Panc1 (cell line): ENCODE results near the gene KAT7. TPM values are rescaled to one million over a fixed set of nuclear protein-coding genes. Genes with fewer than 3 reads are reported as not detected.
A peak's percentile ranks its signal among the peaks of the same experiment; 100 is the strongest.

ENCODE experiments used
- ATAC-seq: fragments of 200-7000 bp; cut with Tn5 transposase; 2 replicates; pipeline ENCODE4 v1.9.1; 2020; ENCODE audit warnings: mild to moderate bottlenecking, moderate library complexity
- BruUV-seq: library from RNA; stranded (reverse); fragments of 400-500 nt; replicated peaks from 2 replicates; lab custom pipeline; 2021; lab: Mats Ljungman, UMichigan
- CTCF ChIA-PET: fragments of 300-600 bp; sonication (Branson Sonifier 250); formaldehyde crosslinking; loops from one replicate; lab custom pipeline; 2022; ENCODE audit warnings: antibody characterized with exemption; lab: Charles Lee
- POLR2A ChIA-PET: fragments of 300-600 bp; sonication (Branson Sonifier 250); formaldehyde crosslinking; loops from one replicate; lab custom pipeline; 2022; ENCODE audit warnings: antibody characterized with exemption; lab: Charles Lee
- DNase-seq: peaks from one replicate; pipeline ENCODE4 v3.0.0-alpha.2; 2010; ENCODE audit warnings: low read depth, low spot score
- H3K27ac ChIP-seq: 2 replicates; pipeline ENCODE4 v1.5.1; 2011; ENCODE audit warnings: mild to moderate bottlenecking, low read length, inconsistent platforms
- H3K27me3 ChIP-seq: fragments of 200-500 bp; sonication (Bioruptor generic); 2 replicates; pipeline ENCODE4 v1.6.0; 2014; ENCODE audit warnings: low read length, inconsistent platforms; ENCODE audit not compliant: control insufficient read depth, insufficient read depth
- H3K36me3 ChIP-seq: fragments of 200-500 bp; sonication (Bioruptor generic); 2 replicates; pipeline ENCODE4 v1.5.1; 2014; ENCODE audit warnings: inconsistent platforms, mild to moderate bottlenecking, low read length, moderate library complexity; ENCODE audit not compliant: control insufficient read depth, insufficient read depth
- H3K4me1 ChIP-seq: 2 replicates; pipeline ENCODE4 v1.5.1; 2011; ENCODE audit warnings: inconsistent platforms, mild to moderate bottlenecking, low read length, moderate library complexity; ENCODE audit not compliant: control insufficient read depth, insufficient read depth
- H3K4me3 ChIP-seq, 2 experiments: 2 replicates each; pipeline ENCODE4 v1.5.1; 2011 to 2012; ENCODE audit warnings: low read depth in 2 of 2, low read length in 2 of 2, mild to moderate bottlenecking in 2 of 2, inconsistent platforms in 1 of 2, moderate library complexity in 1 of 2
- H3K9me3 ChIP-seq: fragments of 200-500 bp; sonication (Bioruptor generic); 2 replicates; pipeline ENCODE4 v1.5.1; 2014; ENCODE audit warnings: low read depth, mild to moderate bottlenecking, inconsistent platforms, low read length, moderate library complexity; ENCODE audit not compliant: control insufficient read depth, insufficient read depth
- POLR2AphosphoS5 ChIP-seq: IDR thresholded peaks from 2 replicates; pipeline ENCODE4 v1.6.1; 2012; ENCODE audit warnings: mild to moderate bottlenecking, low read depth, low read length, moderate library complexity
- SIN3A ChIP-seq: IDR thresholded peaks from 2 replicates; pipeline ENCODE4 v1.6.1; 2012; ENCODE audit warnings: low read depth, mild to moderate bottlenecking, low read length, moderate library complexity, borderline replicate concordance; ENCODE audit not compliant: insufficient read depth
- TCF7L2 ChIP-seq: IDR thresholded peaks from 2 replicates; pipeline ENCODE4 v1.6.1; 2011; ENCODE audit warnings: mild to moderate bottlenecking, low read depth, low read length, inconsistent platforms
- in situ Hi-C: cut with HindIII; loops from 2 replicates; pipeline ENCODE4 v1.10.0; 2016; ENCODE audit warnings: low sequenced_read_pairs, low pct_unique_long_range_greater_than_20kb
- intact Hi-C: fragments of 100-400 bp; cut with micrococcal nuclease; formaldehyde crosslinking; loops from one replicate; pipeline ENCODE4 v1.10.0; 2022; ENCODE audit not compliant: unreplicated experiment
- total RNA-seq: library from RNA; stranded (reverse); gene quantifications from one replicate; pipeline ENCODE4 v1.2.1, GENCODE V29; 2021; ENCODE audit not compliant: unreplicated experiment
- TF ChIP-seq, protein P1 (sequence below), 2 experiments: IDR thresholded peaks; 2 replicates each; pipeline ENCODE4 v1.6.1; 2011 to 2012; ENCODE audit warnings: low read depth in 2 of 2, control low read depth in 1 of 2, low read length in 1 of 2, mild to moderate bottlenecking in 1 of 2, moderate library complexity in 1 of 2; ENCODE audit not compliant: insufficient read depth in 1 of 2
- TF ChIP-seq, protein P2 (sequence below): fragments of 450-650 bp; IDR thresholded peaks from 2 replicates; pipeline ENCODE4 v1.5.1; 2017; ENCODE audit warnings: mild to moderate bottlenecking

Gene KAT7
- total RNA-seq, 1 experiment from 2014 or later: 69.0 TPM

DNA sequence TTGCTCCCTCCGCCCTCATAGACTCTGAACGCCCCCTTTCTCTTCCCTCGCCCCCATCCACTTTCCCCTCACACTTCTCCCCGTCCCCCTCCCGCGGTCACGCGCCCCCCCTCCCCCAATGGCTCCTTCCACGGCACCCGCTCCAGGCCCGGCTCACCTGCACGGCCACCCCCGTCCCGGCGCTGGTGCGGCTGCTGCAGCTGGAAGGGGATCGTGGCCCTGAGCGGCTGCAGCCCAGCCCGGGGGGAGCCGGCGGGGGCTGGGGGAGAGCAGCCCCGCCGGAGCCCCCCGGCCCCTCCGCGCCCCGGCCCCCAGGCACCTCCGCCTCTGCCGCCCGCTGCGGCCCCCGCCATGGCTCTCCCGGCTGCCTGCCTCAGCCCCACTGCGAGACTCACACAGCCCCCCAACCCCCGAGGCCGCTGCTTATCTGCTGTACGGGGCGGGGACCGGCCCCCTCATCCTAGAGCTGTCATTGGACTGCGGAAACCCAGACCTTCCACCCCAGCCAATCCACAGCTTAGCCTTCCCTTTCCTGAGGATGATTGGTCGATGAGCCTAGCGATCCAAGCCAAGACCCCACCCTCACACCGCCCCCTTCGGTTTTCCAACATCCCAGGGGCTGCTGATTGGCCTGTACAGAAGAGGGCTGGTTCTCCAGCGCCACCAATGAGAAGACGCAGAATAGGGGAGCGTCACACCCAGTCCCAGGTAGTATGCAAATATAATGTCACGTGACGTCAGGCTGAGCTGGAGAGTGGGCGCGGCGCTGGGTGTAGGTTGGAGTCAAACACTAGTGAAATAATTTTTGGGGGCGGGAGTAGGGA is 24.5 kb upstream of the KAT7 start, which contains the start of gene FAM117A:
Gene FAM117A, minus strand, starts transcription at position 397 of the 824 bp plus-strand sequence. Its CDS starts 44 bp downstream, at position 353.
- ATAC-seq (peak; percentile 98), DNase-seq (peak; percentile 67)
- intact Hi-C loops: no loop called here
- TF ChIP-seq TCF7L2 (no peak), SIN3A (no peak), POLR2AphosphoS5 (no peak)
- TF ChIP-seq, protein P1, sequence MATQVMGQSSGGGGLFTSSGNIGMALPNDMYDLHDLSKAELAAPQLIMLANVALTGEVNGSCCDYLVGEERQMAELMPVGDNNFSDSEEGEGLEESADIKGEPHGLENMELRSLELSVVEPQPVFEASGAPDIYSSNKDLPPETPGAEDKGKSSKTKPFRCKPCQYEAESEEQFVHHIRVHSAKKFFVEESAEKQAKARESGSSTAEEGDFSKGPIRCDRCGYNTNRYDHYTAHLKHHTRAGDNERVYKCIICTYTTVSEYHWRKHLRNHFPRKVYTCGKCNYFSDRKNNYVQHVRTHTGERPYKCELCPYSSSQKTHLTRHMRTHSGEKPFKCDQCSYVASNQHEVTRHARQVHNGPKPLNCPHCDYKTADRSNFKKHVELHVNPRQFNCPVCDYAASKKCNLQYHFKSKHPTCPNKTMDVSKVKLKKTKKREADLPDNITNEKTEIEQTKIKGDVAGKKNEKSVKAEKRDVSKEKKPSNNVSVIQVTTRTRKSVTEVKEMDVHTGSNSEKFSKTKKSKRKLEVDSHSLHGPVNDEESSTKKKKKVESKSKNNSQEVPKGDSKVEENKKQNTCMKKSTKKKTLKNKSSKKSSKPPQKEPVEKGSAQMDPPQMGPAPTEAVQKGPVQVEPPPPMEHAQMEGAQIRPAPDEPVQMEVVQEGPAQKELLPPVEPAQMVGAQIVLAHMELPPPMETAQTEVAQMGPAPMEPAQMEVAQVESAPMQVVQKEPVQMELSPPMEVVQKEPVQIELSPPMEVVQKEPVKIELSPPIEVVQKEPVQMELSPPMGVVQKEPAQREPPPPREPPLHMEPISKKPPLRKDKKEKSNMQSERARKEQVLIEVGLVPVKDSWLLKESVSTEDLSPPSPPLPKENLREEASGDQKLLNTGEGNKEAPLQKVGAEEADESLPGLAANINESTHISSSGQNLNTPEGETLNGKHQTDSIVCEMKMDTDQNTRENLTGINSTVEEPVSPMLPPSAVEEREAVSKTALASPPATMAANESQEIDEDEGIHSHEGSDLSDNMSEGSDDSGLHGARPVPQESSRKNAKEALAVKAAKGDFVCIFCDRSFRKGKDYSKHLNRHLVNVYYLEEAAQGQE (IDR thresholded peaks at IDR 0.05; ENCODE audit: insufficient read depth in 1 of 2, low read depth in 2 of 2, low read length in 1 of 2): no peak
- TF ChIP-seq, protein P2, sequence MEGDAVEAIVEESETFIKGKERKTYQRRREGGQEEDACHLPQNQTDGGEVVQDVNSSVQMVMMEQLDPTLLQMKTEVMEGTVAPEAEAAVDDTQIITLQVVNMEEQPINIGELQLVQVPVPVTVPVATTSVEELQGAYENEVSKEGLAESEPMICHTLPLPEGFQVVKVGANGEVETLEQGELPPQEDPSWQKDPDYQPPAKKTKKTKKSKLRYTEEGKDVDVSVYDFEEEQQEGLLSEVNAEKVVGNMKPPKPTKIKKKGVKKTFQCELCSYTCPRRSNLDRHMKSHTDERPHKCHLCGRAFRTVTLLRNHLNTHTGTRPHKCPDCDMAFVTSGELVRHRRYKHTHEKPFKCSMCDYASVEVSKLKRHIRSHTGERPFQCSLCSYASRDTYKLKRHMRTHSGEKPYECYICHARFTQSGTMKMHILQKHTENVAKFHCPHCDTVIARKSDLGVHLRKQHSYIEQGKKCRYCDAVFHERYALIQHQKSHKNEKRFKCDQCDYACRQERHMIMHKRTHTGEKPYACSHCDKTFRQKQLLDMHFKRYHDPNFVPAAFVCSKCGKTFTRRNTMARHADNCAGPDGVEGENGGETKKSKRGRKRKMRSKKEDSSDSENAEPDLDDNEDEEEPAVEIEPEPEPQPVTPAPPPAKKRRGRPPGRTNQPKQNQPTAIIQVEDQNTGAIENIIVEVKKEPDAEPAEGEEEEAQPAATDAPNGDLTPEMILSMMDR: no peak
- peak within 1 kb of the TSS; percentile 64 to 69 for H3K4me3 ChIP-seq
- in situ Hi-C loops: no loop called here
- H3K36me3 ChIP-seq: peaks cover 3% of the 10 kb centered on the region; the same call in 1 of the 2 replicates
- no TSS peak for BruUV-seq
- H3K27ac ChIP-seq: peak within 1 kb of the TSS; percentile 58
- H3K27me3 ChIP-seq: peaks cover 21% of the 10 kb centered on the region; the same call in 1 of the 2 replicates
- H3K4me1 ChIP-seq: peaks cover 11% of the 10 kb centered on the region
- CTCF ChIA-PET: interaction anchor here (0.6 kb wide), 3 partner anchors 100 to 953 kb away, joined by 4 to 7 read pairs (median 4); no protein-coding TSS in a partner anchor
- POLR2A ChIA-PET: interaction anchor here (0.6 to 0.9 kb wide), 2 partner anchors 10 to 24 kb away, joined by 3 to 8 read pairs; no protein-coding TSS in a partner anchor
- no peaks in the 10 kb centered on the region for H3K9me3 ChIP-seq

DNA sequence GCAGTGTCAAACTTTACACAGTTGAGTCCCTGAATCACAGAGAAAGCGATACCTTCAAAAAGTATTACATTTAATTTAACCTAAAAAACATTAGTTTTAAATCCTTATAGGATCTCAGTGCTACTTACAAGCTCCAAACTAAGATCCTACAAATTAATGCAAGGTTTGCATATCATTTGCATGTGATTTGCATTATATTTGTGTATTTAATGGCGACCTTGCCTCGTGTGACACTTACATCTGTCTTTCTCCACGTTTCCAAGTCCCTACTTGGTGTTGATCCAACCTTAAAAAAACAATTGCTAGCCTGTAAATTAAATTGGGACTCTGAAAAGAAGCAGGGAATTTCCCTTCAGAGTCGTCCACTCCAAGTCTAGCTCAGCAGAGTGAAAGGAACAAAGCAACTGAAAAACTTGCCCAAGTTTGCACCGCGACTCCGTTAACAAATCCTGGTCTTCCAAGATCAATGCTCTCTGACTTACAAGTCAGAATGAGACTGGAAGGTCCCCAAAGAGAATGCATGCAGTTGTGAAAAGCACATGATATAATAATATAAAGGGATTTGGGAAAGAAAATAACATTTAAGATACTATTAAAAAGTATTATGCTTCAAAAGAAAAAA is 23.8 kb upstream of the KAT7 start:
- in situ Hi-C loops (no loop called here), intact Hi-C loops (no loop called here)
- TF ChIP-seq, protein P2: no peak
- TF ChIP-seq, protein P1 (IDR thresholded peaks at IDR 0.05; ENCODE audit: insufficient read depth in 1 of 2, low read depth in 2 of 2, low read length in 1 of 2): no peak
- TF ChIP-seq SIN3A: no peak

More for the DNA sequence above, 23.8 kb upstream of the KAT7 start:
- H3K36me3 ChIP-seq: peaks cover 3% of the 10 kb centered on the region; the same call in 1 of the 2 replicates
- H3K27me3 ChIP-seq: peaks cover 21% of the 10 kb centered on the region; the same call in 1 of the 2 replicates
- CTCF ChIA-PET: no interaction called here
- POLR2A ChIA-PET: interaction anchor here (0.6 to 0.9 kb wide), 2 partner anchors 9 to 23 kb away, joined by 3 to 8 read pairs; no protein-coding TSS in a partner anchor
- no TSS peak for BruUV-seq
- DNase-seq (no peak), ATAC-seq (no peak)
- peak overlapping the region; percentile 58 for H3K27ac ChIP-seq
- H3K9me3 ChIP-seq: no peaks in the 10 kb centered on the region
- peak overlapping the region; percentile 64 to 69 for H3K4me3 ChIP-seq
- H3K4me1 ChIP-seq: peaks cover 11% of the 10 kb centered on the region
